Measurements from ENCODE around the gene ANKRD35. TPM values are rescaled to one million over a fixed set of nuclear protein-coding genes. Genes with fewer than 3 reads are reported as not detected.

The ANKRD35 gene
- total RNA-seq, 2 experiments from 2014 or later, result 0.40 to 0.42 TPM

GRCh38 chr1:145917595-145917994 lies 31.9 kb upstream of the ANKRD35 start:
- Mint-ChIP-seq H3K4me3 (peak overlapping the region; percentile 90), H3K27ac (peak overlapping the region; percentile 98), H3K4me1 (peaks cover 36% of the 10 kb centered on the region), H3K36me3 (ENCODE audit: low read depth) (peaks cover 21% of the 10 kb centered on the region), H3K9me3 (no peaks in the 10 kb centered on the region), H3K27me3 (no peaks in the 10 kb centered on the region)
- DNase-seq, result no peak
- ChIA-PET POLR2A (no interaction called here), CTCF (interaction anchor here (2.5 kb wide), 1 partner anchor 72 kb away, joined by 7 read pairs; the partner anchor contains the start of gene NUDT17)

GRCh38 chr1:145916745-145917144 lies 31.1 kb upstream of the ANKRD35 start:
- CTCF ChIA-PET, result interaction anchor here (1.3 kb wide), 1 partner anchor 11 kb away, joined by 3 read pairs; no protein-coding TSS in a partner anchor
- Mint-ChIP-seq H3K27ac (peak overlapping the region; percentile 82), H3K4me3 (peak overlapping the region; percentile 90), H3K9me3 (no peaks in the 10 kb centered on the region), H3K27me3 (no peaks in the 10 kb centered on the region), H3K4me1 (peaks cover 36% of the 10 kb centered on the region), H3K36me3 (ENCODE audit: low read depth) (peaks cover 22% of the 10 kb centered on the region)
- no peak for DNase-seq
- POLR2A ChIA-PET, result no interaction called here

GRCh38 chr1:145912128-145912641 lies 26.5 kb upstream of the ANKRD35 start:
- POLR2A ChIA-PET, result interaction anchor here (0.7 kb wide), 1 partner anchor 8 kb away, joined by 3 read pairs; no protein-coding TSS in a partner anchor
- CTCF ChIA-PET, result interaction anchor here (1.7 to 1.9 kb wide), 2 partner anchors 21 to 67 kb away, joined by 7 to 12 read pairs; partner anchors contain the start of gene NUDT17
- H3K36me3 Mint-ChIP-seq (ENCODE audit: low read depth), result peaks cover 34% of the 10 kb centered on the region
- H3K27me3 Mint-ChIP-seq, result no peaks in the 10 kb centered on the region
- H3K27ac Mint-ChIP-seq, result no peak overlapping the region
- no peaks in the 10 kb centered on the region for H3K9me3 Mint-ChIP-seq
- DNase-seq, result no peak
- no peak overlapping the region for H3K4me3 Mint-ChIP-seq
- H3K4me1 Mint-ChIP-seq, result peaks cover 15% of the 10 kb centered on the region

GRCh38 chr1:145908653-145909052 lies 23.0 kb upstream of the ANKRD35 start:
- ChIA-PET CTCF (interaction anchor here (0.8 to 2.0 kb wide), 4 partner anchors 13 to 64 kb away, joined by 3 to 16 read pairs (median 3); partner anchors contain the start of gene NUDT17), POLR2A (interaction anchor here (0.6 kb wide), 1 partner anchor 331 kb away, joined by 4 read pairs; no protein-coding TSS in a partner anchor)
- peaks cover 6% of the 10 kb centered on the region for H3K4me1 Mint-ChIP-seq
- no peak overlapping the region for H3K27ac Mint-ChIP-seq
- no peak overlapping the region for H3K4me3 Mint-ChIP-seq
- H3K27me3 Mint-ChIP-seq, result no peaks in the 10 kb centered on the region
- H3K36me3 Mint-ChIP-seq (ENCODE audit: low read depth), result peaks cover 18% of the 10 kb centered on the region
- H3K9me3 Mint-ChIP-seq, result no peaks in the 10 kb centered on the region
- DNase-seq, result no peak

GRCh38 chr1:145906954-145907753 lies 21.5 kb upstream of the ANKRD35 start:
- no peak overlapping the region for H3K27ac Mint-ChIP-seq
- H3K4me3 Mint-ChIP-seq, result no peak overlapping the region
- no peak for DNase-seq
- peaks cover 6% of the 10 kb centered on the region for H3K4me1 Mint-ChIP-seq
- H3K9me3 Mint-ChIP-seq, result no peaks in the 10 kb centered on the region
- H3K27me3 Mint-ChIP-seq, result no peaks in the 10 kb centered on the region
- H3K36me3 Mint-ChIP-seq (ENCODE audit: low read depth), result peaks cover 18% of the 10 kb centered on the region
- CTCF ChIA-PET, result interaction anchor here (1.1 kb wide), 1 partner anchor 58 kb away, joined by 3 read pairs; no protein-coding TSS in a partner anchor
- POLR2A ChIA-PET, result no interaction called here

GRCh38 chr1:145901312-145902021 lies 15.8 kb upstream of the ANKRD35 start:
- H3K36me3 Mint-ChIP-seq (ENCODE audit: low read depth), result no peaks in the 10 kb centered on the region
- no peak overlapping the region for H3K4me3 Mint-ChIP-seq
- no peaks in the 10 kb centered on the region for H3K9me3 Mint-ChIP-seq
- no peaks in the 10 kb centered on the region for H3K27me3 Mint-ChIP-seq
- H3K27ac Mint-ChIP-seq, result no peak overlapping the region
- H3K4me1 Mint-ChIP-seq, result no peaks in the 10 kb centered on the region
- ChIA-PET CTCF (interaction anchor here (0.7 kb wide), 1 partner anchor 9 kb away, joined by 3 read pairs; no protein-coding TSS in a partner anchor), POLR2A (no interaction called here)
- DNase-seq, result no peak

GRCh38 chr1:145898756-145899155 lies 13.1 kb upstream of the ANKRD35 start:
- POLR2A ChIA-PET, result no interaction called here
- H3K4me1 Mint-ChIP-seq, result no peaks in the 10 kb centered on the region

GRCh38 chr1:145897969-145898368 lies 12.3 kb upstream of the ANKRD35 start:
- Mint-ChIP-seq H3K36me3 (ENCODE audit: low read depth) (no peaks in the 10 kb centered on the region), H3K9me3 (no peaks in the 10 kb centered on the region), H3K27ac (no peak overlapping the region), H3K4me1 (no peaks in the 10 kb centered on the region), H3K4me3 (no peak overlapping the region), H3K27me3 (no peaks in the 10 kb centered on the region)
- no peak for DNase-seq
- ChIA-PET POLR2A (no interaction called here), CTCF (interaction anchor here (1.6 to 1.9 kb wide), 2 partner anchors 79 to 109 kb away, joined by 3 to 5 read pairs; no protein-coding TSS in a partner anchor)

More at GRCh38 chr1:145898756-145899155, 13.1 kb upstream of the ANKRD35 start:
- Mint-ChIP-seq H3K4me3 (no peak overlapping the region), H3K27ac (no peak overlapping the region), H3K36me3 (ENCODE audit: low read depth) (no peaks in the 10 kb centered on the region), H3K9me3 (no peaks in the 10 kb centered on the region), H3K27me3 (no peaks in the 10 kb centered on the region)
- CTCF ChIA-PET, result interaction anchor here (1.2 to 1.9 kb wide), 3 partner anchors 13 to 109 kb away, joined by 3 to 5 read pairs (median 3); partner anchors contain the start of gene ANKRD35
- DNase-seq, result no peak

GRCh38 chr1:145895471-145895870 lies 9.8 kb upstream of the ANKRD35 start:
- H3K4me3 Mint-ChIP-seq, result no peak overlapping the region
- DNase-seq, result no peak
- ChIA-PET CTCF (interaction anchor here (1.0 to 2.3 kb wide), 4 partner anchors 10 to 50 kb away, joined by 3 to 6 read pairs (median 4); partner anchors contain the start of genes ANKRD35 and NUDT17), POLR2A (no interaction called here)
- H3K27ac Mint-ChIP-seq, result no peak overlapping the region
- no peaks in the 10 kb centered on the region for H3K27me3 Mint-ChIP-seq
- H3K4me1 Mint-ChIP-seq, result no peaks in the 10 kb centered on the region
- H3K9me3 Mint-ChIP-seq, result no peaks in the 10 kb centered on the region
- H3K36me3 Mint-ChIP-seq (ENCODE audit: low read depth), result no peaks in the 10 kb centered on the region

GRCh38 chr1:145893306-145894055 lies 7.8 kb upstream of the ANKRD35 start:
- ChIA-PET POLR2A (no interaction called here), CTCF (interaction anchor here (1.1 to 2.9 kb wide), 6 partner anchors 9 to 121 kb away, joined by 3 to 10 read pairs (median 5); partner anchors contain the start of genes NUDT17 and RBM8A)
- Mint-ChIP-seq H3K27ac (no peak overlapping the region), H3K4me3 (no peak overlapping the region), H3K9me3 (no peaks in the 10 kb centered on the region), H3K27me3 (no peaks in the 10 kb centered on the region), H3K4me1 (no peaks in the 10 kb centered on the region), H3K36me3 (ENCODE audit: low read depth) (no peaks in the 10 kb centered on the region)
- DNase-seq, result no peak

GRCh38 chr1:145892486-145893087 lies 6.9 kb upstream of the ANKRD35 start:
- Mint-ChIP-seq H3K36me3 (ENCODE audit: low read depth) (no peaks in the 10 kb centered on the region), H3K9me3 (no peaks in the 10 kb centered on the region), H3K27ac (no peak overlapping the region), H3K4me3 (no peak overlapping the region), H3K27me3 (no peaks in the 10 kb centered on the region), H3K4me1 (no peaks in the 10 kb centered on the region)
- DNase-seq, result no peak
- ChIA-PET CTCF (interaction anchor here (0.6 to 2.9 kb wide), 13 partner anchors 8 to 121 kb away, joined by 3 to 10 read pairs (median 5); partner anchors contain the start of genes NUDT17 and RBM8A), POLR2A (no interaction called here)

Data from activated CD4-positive, alpha-beta T cell treated with anti-CD3 and anti-CD28 coated beads, Interleukin-2, amount 10 ng/mL, durations not matched to agents 7 days and 5 days (primary cell).